ENCODE data around the gene CRIP2. TPM values are rescaled to one million over a fixed set of nuclear protein-coding genes. Genes with fewer than 3 reads are reported as not detected.

The CRIP2 gene
- total and polyA plus RNA-seq, 10 of the 15 experiments (the other 5 are each of a cell fraction or from before 2014, with no cell fraction given) = 0.04 to 0.62 (median 0.37) TPM; not detected in 5

- TF ChIP-seq SKIL (IDR thresholded peaks at IDR 0.05; ENCODE audit: low read depth, poor library complexity, severe bottlenecking) (no peak), ZNF207 (IDR thresholded peaks at IDR 0.05; ENCODE audit: borderline replicate concordance) (no peak), GABPA (IDR thresholded peaks at IDR 0.05; ENCODE audit: low read depth) (no peak), MLLT1 (IDR thresholded peaks at IDR 0.05) (no peak), BRCA1 (IDR thresholded peaks at IDR 0.05; ENCODE audit: low read depth, low read length) (no peak), CBX3 (IDR thresholded peaks at IDR 0.05; ENCODE audit: borderline replicate concordance, low read depth) (no peak)
These were observed 1.5 kb upstream of the CRIP2 start (continued) for GRCh38 chr14:105473033-105473676.

- ChIA-PET CTCF (no interaction called here), POLR2A (no interaction called here), SMC1A (ENCODE audit: uncharacterized antibody, unreplicated experiment) (no interaction called here), RAD21 (ENCODE audit: unreplicated experiment) (no interaction called here)
- TF ChIP-seq ETV6 (conservative IDR thresholded peaks at IDR 0.05 in 1 of 2, IDR thresholded peaks at IDR 0.05 in 1 of 2; ENCODE audit: borderline replicate concordance in 1 of 2, low read depth in 1 of 2) = no peak
- TF ChIP-seq REST (IDR thresholded peaks at IDR 0.05; ENCODE audit: low read depth, low read length) = peak; percentile 55; the same call in 1 of the 2 replicates
- 0 out of 2 replicates have a peak, but pooled peaks have one; percentile 43 for TF ChIP-seq BMI1 (IDR thresholded peaks at IDR 0.05; ENCODE audit: borderline replicate concordance)
- peak; percentile 38; the same call in 1 of the 2 replicates for TF ChIP-seq NKRF (conservative IDR thresholded peaks at IDR 0.05)
- peak overlapping the region; percentile 82 for H3K4me2 ChIP-seq (ENCODE audit: control insufficient read depth, insufficient read depth)
- DNase-seq (ENCODE audit: low read depth, low spot score) (no peak), FAIRE-seq (no peak), ATAC-seq (peak; percentile 63)
- no peaks in the 10 kb centered on the region; the same call in 2 of the 3 replicates for H3K9me3 ChIP-seq (replicated peaks; ENCODE audit: control insufficient read depth, insufficient read depth, low read length)
- intact Hi-C loops (cut with micrococcal nuclease; ENCODE audit: unreplicated experiment) = no loop called here
- in situ Hi-C loops (cut with MboI) = no loop called here
- no peaks in the 10 kb centered on the region for H3K79me2 ChIP-seq (ENCODE audit: control insufficient read depth, insufficient read depth, low read length)
- H3K27ac ChIP-seq (ENCODE audit: control insufficient read depth, insufficient read depth) = no peak overlapping the region
- under 1% methylated on average over 25 of the region's 60 CpGs for WGBS (ENCODE audit: insufficient coverage, insufficient replicate concordance, low lambda C conversion rate, missing lambda C conversion rate)
- no peaks in the 10 kb centered on the region for H4K20me1 ChIP-seq (ENCODE audit: control insufficient read depth, insufficient read depth)
- peaks cover 0 to 6% of the 10 kb centered on the region in 2 experiments; a peak in 2 of 4 replicates for H3K36me3 ChIP-seq (ENCODE audit: control insufficient read depth in 2 of 2, insufficient read depth in 2 of 2, low read length in 1 of 2)
- no peak overlapping the region for H2AFZ ChIP-seq (ENCODE audit: control insufficient read depth, low read depth, low read length)
- BruUV-seq (replicated peaks) = no TSS peak
- peak overlapping the region; percentile 44; the same call in 1 of the 2 replicates for H3K4me3 ChIP-seq
- peaks cover 4 to 11% of the 10 kb centered on the region in 2 experiments; a peak in 3 of 4 replicates for H3K27me3 ChIP-seq (replicated peaks in 1 of 2; ENCODE audit: control insufficient read depth in 2 of 2, insufficient read depth in 2 of 2, low read length in 1 of 2)
- H3K9ac ChIP-seq (ENCODE audit: control insufficient read depth, insufficient read depth, low read length) = no peak overlapping the region
- H3K4me1 ChIP-seq (ENCODE audit: control insufficient read depth, insufficient read depth, low read length) = no peaks in the 10 kb centered on the region
These were observed 741 bp upstream of the CRIP2 start for GRCh38 chr14:105473677-105474482.
